Measurements from ENCODE around the gene LRRC8C.

Gene LRRC8C

DNA sequence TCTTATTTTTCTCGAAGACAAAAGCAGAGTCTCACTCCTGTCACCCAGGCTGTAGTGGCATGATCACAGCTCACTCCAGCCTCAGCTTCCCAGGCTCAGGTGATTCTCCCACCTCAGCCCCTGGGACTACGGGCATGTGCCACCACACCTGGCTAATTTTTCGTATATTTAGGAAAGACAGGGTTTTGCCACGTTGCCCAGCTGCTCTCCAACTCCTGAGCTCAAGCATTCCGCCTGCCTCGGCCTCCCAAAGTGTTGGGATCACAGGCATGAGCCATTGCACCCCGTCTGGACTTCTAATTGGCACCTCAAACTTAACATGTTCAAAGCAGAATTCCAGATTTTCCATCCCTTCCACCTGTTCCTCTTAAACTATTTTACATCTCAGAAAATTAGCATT is 19.0 kb upstream of the LRRC8C start:
- peaks cover 3% of the 10 kb centered on the region for H3K9me3 ChIP-seq (ENCODE audit: insufficient read depth, low read length, severe bottlenecking)
- no peak overlapping the region for H3K27ac ChIP-seq (ENCODE audit: low read length)
- H3K36me3 ChIP-seq (ENCODE audit: insufficient read depth, low read length): no peaks in the 10 kb centered on the region
- no peaks in the 10 kb centered on the region for H4K20me1 ChIP-seq (ENCODE audit: insufficient read depth, low read length)
- H3K79me2 ChIP-seq (ENCODE audit: insufficient read depth, low read length): no peaks in the 10 kb centered on the region
- H3K4me1 ChIP-seq (ENCODE audit: insufficient read depth, low read length): peaks cover 20% of the 10 kb centered on the region
- H2AFZ ChIP-seq (ENCODE audit: low read depth, low read length): no peak overlapping the region
- no peaks in the 10 kb centered on the region for H3K27me3 ChIP-seq (ENCODE audit: insufficient read depth, low read length, poor library complexity)
- no peak overlapping the region for H3K4me2 ChIP-seq (ENCODE audit: insufficient read depth, low read length)
- no peak overlapping the region for H3K9ac ChIP-seq (ENCODE audit: low read depth, low read length)
- ATAC-seq (ENCODE audit: insufficient read depth, low read depth) (no peak), DNase-seq (no peak)
- no peak overlapping the region for H3K4me3 ChIP-seq (ENCODE audit: low read depth in 1 of 2, low read length in 2 of 2)
- TF ChIP-seq, protein P1, sequence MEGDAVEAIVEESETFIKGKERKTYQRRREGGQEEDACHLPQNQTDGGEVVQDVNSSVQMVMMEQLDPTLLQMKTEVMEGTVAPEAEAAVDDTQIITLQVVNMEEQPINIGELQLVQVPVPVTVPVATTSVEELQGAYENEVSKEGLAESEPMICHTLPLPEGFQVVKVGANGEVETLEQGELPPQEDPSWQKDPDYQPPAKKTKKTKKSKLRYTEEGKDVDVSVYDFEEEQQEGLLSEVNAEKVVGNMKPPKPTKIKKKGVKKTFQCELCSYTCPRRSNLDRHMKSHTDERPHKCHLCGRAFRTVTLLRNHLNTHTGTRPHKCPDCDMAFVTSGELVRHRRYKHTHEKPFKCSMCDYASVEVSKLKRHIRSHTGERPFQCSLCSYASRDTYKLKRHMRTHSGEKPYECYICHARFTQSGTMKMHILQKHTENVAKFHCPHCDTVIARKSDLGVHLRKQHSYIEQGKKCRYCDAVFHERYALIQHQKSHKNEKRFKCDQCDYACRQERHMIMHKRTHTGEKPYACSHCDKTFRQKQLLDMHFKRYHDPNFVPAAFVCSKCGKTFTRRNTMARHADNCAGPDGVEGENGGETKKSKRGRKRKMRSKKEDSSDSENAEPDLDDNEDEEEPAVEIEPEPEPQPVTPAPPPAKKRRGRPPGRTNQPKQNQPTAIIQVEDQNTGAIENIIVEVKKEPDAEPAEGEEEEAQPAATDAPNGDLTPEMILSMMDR (IDR thresholded peaks at IDR 0.05; ENCODE audit: borderline replicate concordance, extremely low read depth, low read length, poor library complexity, severe bottlenecking): no peak
- no peak for TF ChIP-seq EZH2 (IDR thresholded peaks at IDR 0.05; ENCODE audit: borderline replicate concordance, low read depth, low read length, severe bottlenecking)

DNA sequence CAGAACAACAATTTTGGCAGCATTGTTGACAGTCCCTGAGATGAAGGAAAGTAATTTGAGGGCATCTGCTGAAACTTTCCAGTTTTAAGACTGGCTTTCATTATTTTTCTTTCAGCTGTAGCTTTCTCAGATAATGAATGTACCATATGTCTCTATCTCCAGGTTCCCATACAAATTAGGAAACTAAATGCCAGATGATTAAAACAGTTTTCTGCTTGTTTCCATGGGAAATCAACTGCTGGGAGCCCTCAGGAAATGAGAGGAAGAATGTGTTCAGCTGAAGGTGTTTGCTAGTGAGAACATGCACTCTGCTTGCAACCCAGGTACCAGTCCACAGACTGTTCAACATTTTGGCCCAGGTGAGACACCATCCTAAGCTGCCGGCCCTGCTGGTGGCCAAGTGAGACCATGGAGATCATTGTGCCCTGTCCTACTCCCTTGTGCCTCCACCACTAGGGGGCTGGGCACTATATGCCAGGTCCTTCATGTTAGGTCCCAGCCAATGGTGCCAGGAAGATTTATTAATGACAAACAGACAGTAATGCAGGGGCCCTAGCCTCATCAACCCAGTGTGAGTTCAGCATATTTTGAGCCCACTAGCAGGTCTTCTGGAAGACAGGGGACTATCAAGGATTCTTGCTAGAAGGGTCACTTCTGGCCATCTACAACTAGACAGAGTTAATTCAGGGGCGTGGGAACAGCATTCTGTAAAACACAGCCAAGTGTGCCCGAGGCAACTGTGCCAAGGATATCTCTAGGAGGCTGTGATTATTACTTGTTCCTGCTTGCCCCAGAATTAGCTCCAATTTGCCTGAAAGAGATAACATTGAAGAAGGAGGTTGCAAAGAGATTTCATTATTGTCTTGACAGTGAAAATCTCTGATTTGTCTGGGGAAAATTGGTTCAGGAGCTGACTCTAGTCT is 17.0 kb upstream of the LRRC8C start:
- no peak overlapping the region for H3K4me3 ChIP-seq (ENCODE audit: low read depth in 1 of 2, low read length in 2 of 2)
- H3K4me1 ChIP-seq (ENCODE audit: insufficient read depth, low read length): peaks cover 9% of the 10 kb centered on the region
- H3K79me2 ChIP-seq (ENCODE audit: insufficient read depth, low read length): no peaks in the 10 kb centered on the region
- no peak overlapping the region for H3K4me2 ChIP-seq (ENCODE audit: insufficient read depth, low read length)
- H3K27me3 ChIP-seq (ENCODE audit: insufficient read depth, low read length, poor library complexity): no peaks in the 10 kb centered on the region
- H3K27ac ChIP-seq (ENCODE audit: low read length): no peak overlapping the region
- H4K20me1 ChIP-seq (ENCODE audit: insufficient read depth, low read length): no peaks in the 10 kb centered on the region
- peak; percentile 60; the same call in 1 of the 3 replicates for ATAC-seq (ENCODE audit: insufficient read depth, low read depth)
- no peak for TF ChIP-seq EZH2 (IDR thresholded peaks at IDR 0.05; ENCODE audit: borderline replicate concordance, low read depth, low read length, severe bottlenecking)
- TF ChIP-seq, protein P1 (IDR thresholded peaks at IDR 0.05; ENCODE audit: borderline replicate concordance, extremely low read depth, low read length, poor library complexity, severe bottlenecking): peak; percentile 52
- peak; percentile 15 for DNase-seq
- peaks cover 3% of the 10 kb centered on the region for H3K9me3 ChIP-seq (ENCODE audit: insufficient read depth, low read length, severe bottlenecking)
- H2AFZ ChIP-seq (ENCODE audit: low read depth, low read length): no peak overlapping the region
- no peaks in the 10 kb centered on the region for H3K36me3 ChIP-seq (ENCODE audit: insufficient read depth, low read length)
- no peak overlapping the region for H3K9ac ChIP-seq (ENCODE audit: low read depth, low read length)

DNA sequence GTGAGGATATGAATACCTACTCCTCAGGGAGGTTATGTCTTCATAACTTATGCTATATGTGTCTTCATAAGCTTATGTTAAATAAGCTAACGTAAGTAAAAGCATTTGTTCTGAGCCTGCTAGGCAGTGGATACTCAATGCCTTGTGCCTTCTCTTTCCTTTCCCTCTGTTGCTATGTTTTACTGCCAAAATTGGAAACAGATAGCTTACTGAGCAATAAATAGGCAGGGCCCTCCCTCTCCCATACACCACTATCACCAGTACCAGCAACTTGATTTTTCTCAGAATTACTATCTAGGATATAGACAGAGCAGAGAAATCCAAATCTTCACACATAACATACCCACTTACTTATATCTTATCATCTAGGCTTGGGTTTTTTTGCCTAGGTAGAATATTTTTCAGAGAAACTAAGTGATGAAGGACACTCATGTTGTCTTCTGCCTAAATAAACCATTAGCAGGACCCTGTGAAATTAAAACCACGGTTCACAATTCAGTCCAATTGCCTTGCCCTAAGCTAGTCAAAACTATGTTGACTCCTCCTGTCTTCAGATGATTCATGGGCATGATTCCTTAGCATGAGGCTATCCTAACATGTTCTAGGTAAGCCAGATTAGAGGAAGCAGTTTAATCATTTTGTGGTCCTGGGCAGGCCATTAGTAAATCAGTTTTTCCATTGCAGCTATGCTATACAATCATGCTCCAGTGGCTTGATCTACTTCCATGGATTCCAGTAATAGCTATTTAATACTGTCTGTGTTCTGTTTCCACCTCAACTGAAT is 15.9 kb upstream of the LRRC8C start:
- no peaks in the 10 kb centered on the region for H3K36me3 ChIP-seq (ENCODE audit: insufficient read depth, low read length)
- H3K27me3 ChIP-seq (ENCODE audit: insufficient read depth, low read length, poor library complexity): no peaks in the 10 kb centered on the region
- no peak overlapping the region for H3K9ac ChIP-seq (ENCODE audit: low read depth, low read length)
- no peak overlapping the region for H3K4me2 ChIP-seq (ENCODE audit: insufficient read depth, low read length)
- no peaks in the 10 kb centered on the region for H4K20me1 ChIP-seq (ENCODE audit: insufficient read depth, low read length)
- ATAC-seq (ENCODE audit: insufficient read depth, low read depth) (no peak), DNase-seq (no peak)
- no peak overlapping the region for H2AFZ ChIP-seq (ENCODE audit: low read depth, low read length)
- no peaks in the 10 kb centered on the region for H3K4me1 ChIP-seq (ENCODE audit: insufficient read depth, low read length)
- no peak overlapping the region for H3K27ac ChIP-seq (ENCODE audit: low read length)
- H3K9me3 ChIP-seq (ENCODE audit: insufficient read depth, low read length, severe bottlenecking): peaks cover 3% of the 10 kb centered on the region
- no peak overlapping the region for H3K4me3 ChIP-seq (ENCODE audit: low read depth in 1 of 2, low read length in 2 of 2)
- TF ChIP-seq, protein P1 (IDR thresholded peaks at IDR 0.05; ENCODE audit: borderline replicate concordance, extremely low read depth, low read length, poor library complexity, severe bottlenecking): no peak
- no peak for TF ChIP-seq EZH2 (IDR thresholded peaks at IDR 0.05; ENCODE audit: borderline replicate concordance, low read depth, low read length, severe bottlenecking)
- no peaks in the 10 kb centered on the region for H3K79me2 ChIP-seq (ENCODE audit: insufficient read depth, low read length)
